ENCODE results near the gene HNRNPH1. TPM values are rescaled to one million over a fixed set of nuclear protein-coding genes. Genes with fewer than 3 reads are reported as not detected.

HNRNPH1 gene
- total and polyA plus RNA-seq, 4 donors: 102 to 583 (median 348) TPM

DNA sequence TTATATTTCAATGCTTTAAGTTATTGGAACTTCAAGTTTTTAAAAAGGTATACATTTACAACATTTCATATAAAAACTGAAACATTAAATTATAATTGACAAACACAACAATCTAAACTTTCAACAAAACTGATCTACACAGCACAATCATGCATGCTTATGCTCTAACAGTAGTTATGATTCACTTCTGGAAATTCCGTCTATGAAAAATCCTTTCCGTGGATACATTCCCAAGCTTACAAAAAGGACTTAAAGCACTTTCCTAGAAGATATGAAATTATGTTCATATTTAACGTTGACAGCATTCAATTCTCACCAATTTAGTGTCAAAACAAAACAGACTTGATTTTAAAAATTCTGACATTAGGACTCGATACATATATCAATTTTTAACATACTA is 3.7 kb downstream of the HNRNPH1 start:
- WGBS: 16% methylated on average over 4 of the region's 4 CpGs
- Histone ChIP-seq H3K4me3 (ENCODE audit: low read depth in 1 of 3, low read length in 3 of 3) (peak overlapping the region in 1 of 3 donors; percentile 82), H3K9me3 (ENCODE audit: control insufficient read depth in 4 of 4, low read length in 3 of 4) (no peaks in the 10 kb centered on the region), H3K27ac (ENCODE audit: low read depth in 1 of 2, low read length in 2 of 2) (no peak overlapping the region), H3K4me1 (ENCODE audit: control insufficient read depth in 4 of 4, insufficient read depth in 4 of 4, low read length in 3 of 4) (peaks cover 0 to 58% (median 44%) of the 10 kb centered on the region in 4 donors), H3K9ac (ENCODE audit: low read depth in 1 of 2, low read length in 2 of 2) (peak overlapping the region in 1 of 2 donors; percentile 48), H3K27me3 (ENCODE audit: control insufficient read depth in 4 of 4, insufficient read depth in 4 of 4, low read length in 3 of 4) (no peaks in the 10 kb centered on the region), H3K36me3 (ENCODE audit: control insufficient read depth in 4 of 4, insufficient read depth in 3 of 4, low read depth in 1 of 4, low read length in 3 of 4) (peaks cover 9 to 62% (median 61%) of the 10 kb centered on the region in 4 donors)
- DNase-seq (ENCODE audit: low spot score): no peak
- TF ChIP-seq EGR1 (IDR thresholded peaks at IDR 0.05; ENCODE audit: low read depth in 2 of 2) (no peak), GABPA (IDR thresholded peaks at IDR 0.05 in 1 of 2, conservative IDR thresholded peaks at IDR 0.05 in 1 of 2) (no peak), RAD21 (IDR thresholded peaks at IDR 0.05) (no peak)

DNA sequence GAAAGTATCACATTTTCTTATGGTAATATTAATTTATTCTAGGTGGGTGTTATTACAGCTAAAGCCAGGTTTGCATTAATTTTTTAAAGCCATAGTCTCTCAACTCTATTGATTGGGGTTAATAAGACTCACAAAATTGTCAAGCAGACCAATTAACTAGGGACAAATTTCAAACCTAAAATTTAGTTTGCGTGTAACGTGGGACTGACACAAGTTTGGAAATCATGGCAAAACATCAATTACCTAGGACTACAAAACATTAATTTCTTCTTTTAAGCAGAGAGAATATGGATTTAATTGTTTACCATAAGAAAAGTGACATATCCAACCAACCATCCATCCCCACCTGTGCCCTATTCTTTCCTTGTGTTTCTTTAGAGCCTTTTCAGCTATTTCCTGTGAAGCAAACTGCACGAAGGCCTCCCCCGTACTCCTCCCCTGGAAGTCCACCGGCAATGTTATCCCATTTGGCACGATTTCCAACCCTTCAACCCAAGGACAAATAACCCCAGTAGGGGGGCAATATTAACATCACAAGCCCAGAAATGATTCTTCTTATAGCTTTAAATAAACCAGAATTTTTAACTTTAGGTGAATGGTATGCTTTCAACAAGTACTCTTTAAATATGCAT is 4.4 kb downstream of the HNRNPH1 start:
- TF ChIP-seq, protein P1, sequence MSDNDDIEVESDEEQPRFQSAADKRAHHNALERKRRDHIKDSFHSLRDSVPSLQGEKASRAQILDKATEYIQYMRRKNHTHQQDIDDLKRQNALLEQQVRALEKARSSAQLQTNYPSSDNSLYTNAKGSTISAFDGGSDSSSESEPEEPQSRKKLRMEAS (IDR thresholded peaks at IDR 0.05): no peak
- TF ChIP-seq YY1 (IDR thresholded peaks at IDR 0.05): no peak
- TF ChIP-seq RXRA (IDR thresholded peaks at IDR 0.05): no peak
- no peak for TF ChIP-seq JUND (IDR thresholded peaks at IDR 0.05)
- no peak for TF ChIP-seq GABPA (IDR thresholded peaks at IDR 0.05 in 1 of 2, conservative IDR thresholded peaks at IDR 0.05 in 1 of 2)
- no peak for TF ChIP-seq RAD21 (IDR thresholded peaks at IDR 0.05)
- TF ChIP-seq, protein P2, sequence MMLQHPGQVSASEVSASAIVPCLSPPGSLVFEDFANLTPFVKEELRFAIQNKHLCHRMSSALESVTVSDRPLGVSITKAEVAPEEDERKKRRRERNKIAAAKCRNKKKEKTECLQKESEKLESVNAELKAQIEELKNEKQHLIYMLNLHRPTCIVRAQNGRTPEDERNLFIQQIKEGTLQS (IDR thresholded peaks at IDR 0.05): no peak
- DNase-seq (ENCODE audit: low spot score): no peak
- Histone ChIP-seq H3K9ac (ENCODE audit: low read depth in 1 of 2, low read length in 2 of 2) (peak overlapping the region in 1 of 2 donors; percentile 48), H3K4me1 (ENCODE audit: control insufficient read depth in 4 of 4, insufficient read depth in 4 of 4, low read length in 3 of 4) (peaks cover 0 to 51% (median 40%) of the 10 kb centered on the region in 4 donors), H3K36me3 (ENCODE audit: control insufficient read depth in 4 of 4, insufficient read depth in 3 of 4, low read depth in 1 of 4, low read length in 3 of 4) (peaks cover 9 to 69% (median 68%) of the 10 kb centered on the region in 4 donors), H3K27me3 (ENCODE audit: control insufficient read depth in 4 of 4, insufficient read depth in 4 of 4, low read length in 3 of 4) (no peaks in the 10 kb centered on the region), H3K4me3 (ENCODE audit: low read depth in 1 of 3, low read length in 3 of 3) (peak overlapping the region in 2 of 3 donors; percentile 1 to 82), H3K9me3 (ENCODE audit: control insufficient read depth in 4 of 4, low read length in 3 of 4) (no peaks in the 10 kb centered on the region), H3K27ac (ENCODE audit: low read depth in 1 of 2, low read length in 2 of 2) (no peak overlapping the region)
- WGBS: 17% methylated on average over 6 of the region's 6 CpGs

DNA sequence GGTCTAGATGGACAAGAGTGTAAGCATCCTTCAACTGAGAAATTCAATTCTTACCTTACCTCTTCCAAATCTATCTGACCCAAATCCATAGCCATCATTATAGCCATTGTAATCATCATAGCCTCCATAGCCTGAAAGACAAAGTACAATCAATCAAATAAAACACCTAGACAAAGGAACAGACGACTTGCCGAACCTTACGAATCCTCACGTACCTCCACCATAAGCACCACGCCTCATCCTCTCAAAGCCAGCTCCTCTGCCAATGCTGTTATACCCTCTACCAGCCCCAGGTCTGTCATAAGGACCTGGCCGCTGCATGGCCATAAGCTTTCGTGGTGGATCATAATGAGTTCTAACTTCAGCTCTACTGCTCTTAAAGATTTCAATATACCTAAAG is 5.5 kb downstream of the HNRNPH1 start:
- DNase-seq (ENCODE audit: low spot score): no peak
- no peaks in the 10 kb centered on the region for H3K9me3 ChIP-seq (ENCODE audit: control insufficient read depth in 4 of 4, low read length in 3 of 4)
- 88% methylated on average over 7 of the region's 7 CpGs for WGBS
- H3K9ac ChIP-seq (ENCODE audit: low read depth in 1 of 2, low read length in 2 of 2): no peak overlapping the region
- H3K27me3 ChIP-seq (ENCODE audit: control insufficient read depth in 4 of 4, insufficient read depth in 4 of 4, low read length in 3 of 4): no peaks in the 10 kb centered on the region
- H3K4me3 ChIP-seq (ENCODE audit: low read depth in 1 of 3, low read length in 3 of 3): no peak overlapping the region
- peaks cover 17 to 80% (median 79%) of the 10 kb centered on the region in 4 donors for H3K36me3 ChIP-seq (ENCODE audit: control insufficient read depth in 4 of 4, insufficient read depth in 3 of 4, low read depth in 1 of 4, low read length in 3 of 4)
- TF ChIP-seq, protein P3, sequence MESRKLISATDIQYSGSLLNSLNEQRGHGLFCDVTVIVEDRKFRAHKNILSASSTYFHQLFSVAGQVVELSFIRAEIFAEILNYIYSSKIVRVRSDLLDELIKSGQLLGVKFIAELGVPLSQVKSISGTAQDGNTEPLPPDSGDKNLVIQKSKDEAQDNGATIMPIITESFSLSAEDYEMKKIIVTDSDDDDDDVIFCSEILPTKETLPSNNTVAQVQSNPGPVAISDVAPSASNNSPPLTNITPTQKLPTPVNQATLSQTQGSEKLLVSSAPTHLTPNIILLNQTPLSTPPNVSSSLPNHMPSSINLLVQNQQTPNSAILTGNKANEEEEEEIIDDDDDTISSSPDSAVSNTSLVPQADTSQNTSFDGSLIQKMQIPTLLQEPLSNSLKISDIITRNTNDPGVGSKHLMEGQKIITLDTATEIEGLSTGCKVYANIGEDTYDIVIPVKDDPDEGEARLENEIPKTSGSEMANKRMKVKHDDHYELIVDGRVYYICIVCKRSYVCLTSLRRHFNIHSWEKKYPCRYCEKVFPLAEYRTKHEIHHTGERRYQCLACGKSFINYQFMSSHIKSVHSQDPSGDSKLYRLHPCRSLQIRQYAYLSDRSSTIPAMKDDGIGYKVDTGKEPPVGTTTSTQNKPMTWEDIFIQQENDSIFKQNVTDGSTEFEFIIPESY (IDR thresholded peaks at IDR 0.05): no peak
- TF ChIP-seq HNF4G (IDR thresholded peaks at IDR 0.05): no peak
- TF ChIP-seq FOXA2 (IDR thresholded peaks at IDR 0.05): no peak
- TF ChIP-seq SP1 (IDR thresholded peaks at IDR 0.05): no peak
- TF ChIP-seq HNF4A (conservative IDR thresholded peaks at IDR 0.05): no peak
- TF ChIP-seq EGR1 (IDR thresholded peaks at IDR 0.05; ENCODE audit: low read depth in 2 of 2): no peak
- TF ChIP-seq FOXA1 (IDR thresholded peaks at IDR 0.05): no peak
- no peak for TF ChIP-seq RAD21 (IDR thresholded peaks at IDR 0.05)
- TF ChIP-seq, protein P4, sequence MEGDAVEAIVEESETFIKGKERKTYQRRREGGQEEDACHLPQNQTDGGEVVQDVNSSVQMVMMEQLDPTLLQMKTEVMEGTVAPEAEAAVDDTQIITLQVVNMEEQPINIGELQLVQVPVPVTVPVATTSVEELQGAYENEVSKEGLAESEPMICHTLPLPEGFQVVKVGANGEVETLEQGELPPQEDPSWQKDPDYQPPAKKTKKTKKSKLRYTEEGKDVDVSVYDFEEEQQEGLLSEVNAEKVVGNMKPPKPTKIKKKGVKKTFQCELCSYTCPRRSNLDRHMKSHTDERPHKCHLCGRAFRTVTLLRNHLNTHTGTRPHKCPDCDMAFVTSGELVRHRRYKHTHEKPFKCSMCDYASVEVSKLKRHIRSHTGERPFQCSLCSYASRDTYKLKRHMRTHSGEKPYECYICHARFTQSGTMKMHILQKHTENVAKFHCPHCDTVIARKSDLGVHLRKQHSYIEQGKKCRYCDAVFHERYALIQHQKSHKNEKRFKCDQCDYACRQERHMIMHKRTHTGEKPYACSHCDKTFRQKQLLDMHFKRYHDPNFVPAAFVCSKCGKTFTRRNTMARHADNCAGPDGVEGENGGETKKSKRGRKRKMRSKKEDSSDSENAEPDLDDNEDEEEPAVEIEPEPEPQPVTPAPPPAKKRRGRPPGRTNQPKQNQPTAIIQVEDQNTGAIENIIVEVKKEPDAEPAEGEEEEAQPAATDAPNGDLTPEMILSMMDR (IDR thresholded peaks at IDR 0.05; ENCODE audit: low read depth, low read length, missing input control): no peak
- TF ChIP-seq TAF1 (conservative IDR thresholded peaks at IDR 0.05): no peak
- TF ChIP-seq, protein P2 (IDR thresholded peaks at IDR 0.05): no peak
- TF ChIP-seq, protein P5, sequence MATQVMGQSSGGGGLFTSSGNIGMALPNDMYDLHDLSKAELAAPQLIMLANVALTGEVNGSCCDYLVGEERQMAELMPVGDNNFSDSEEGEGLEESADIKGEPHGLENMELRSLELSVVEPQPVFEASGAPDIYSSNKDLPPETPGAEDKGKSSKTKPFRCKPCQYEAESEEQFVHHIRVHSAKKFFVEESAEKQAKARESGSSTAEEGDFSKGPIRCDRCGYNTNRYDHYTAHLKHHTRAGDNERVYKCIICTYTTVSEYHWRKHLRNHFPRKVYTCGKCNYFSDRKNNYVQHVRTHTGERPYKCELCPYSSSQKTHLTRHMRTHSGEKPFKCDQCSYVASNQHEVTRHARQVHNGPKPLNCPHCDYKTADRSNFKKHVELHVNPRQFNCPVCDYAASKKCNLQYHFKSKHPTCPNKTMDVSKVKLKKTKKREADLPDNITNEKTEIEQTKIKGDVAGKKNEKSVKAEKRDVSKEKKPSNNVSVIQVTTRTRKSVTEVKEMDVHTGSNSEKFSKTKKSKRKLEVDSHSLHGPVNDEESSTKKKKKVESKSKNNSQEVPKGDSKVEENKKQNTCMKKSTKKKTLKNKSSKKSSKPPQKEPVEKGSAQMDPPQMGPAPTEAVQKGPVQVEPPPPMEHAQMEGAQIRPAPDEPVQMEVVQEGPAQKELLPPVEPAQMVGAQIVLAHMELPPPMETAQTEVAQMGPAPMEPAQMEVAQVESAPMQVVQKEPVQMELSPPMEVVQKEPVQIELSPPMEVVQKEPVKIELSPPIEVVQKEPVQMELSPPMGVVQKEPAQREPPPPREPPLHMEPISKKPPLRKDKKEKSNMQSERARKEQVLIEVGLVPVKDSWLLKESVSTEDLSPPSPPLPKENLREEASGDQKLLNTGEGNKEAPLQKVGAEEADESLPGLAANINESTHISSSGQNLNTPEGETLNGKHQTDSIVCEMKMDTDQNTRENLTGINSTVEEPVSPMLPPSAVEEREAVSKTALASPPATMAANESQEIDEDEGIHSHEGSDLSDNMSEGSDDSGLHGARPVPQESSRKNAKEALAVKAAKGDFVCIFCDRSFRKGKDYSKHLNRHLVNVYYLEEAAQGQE (IDR thresholded peaks at IDR 0.05): no peak
- TF ChIP-seq JUND (IDR thresholded peaks at IDR 0.05): no peak
- no peak for TF ChIP-seq RXRA (IDR thresholded peaks at IDR 0.05)
- TF ChIP-seq, protein P1 (IDR thresholded peaks at IDR 0.05): no peak
- no peak for TF ChIP-seq NR2F2 (IDR thresholded peaks at IDR 0.05)
- no peak overlapping the region for H3K27ac ChIP-seq (ENCODE audit: low read depth in 1 of 2, low read length in 2 of 2)
- peaks cover 0 to 55% (median 40%) of the 10 kb centered on the region in 4 donors for H3K4me1 ChIP-seq (ENCODE audit: control insufficient read depth in 4 of 4, insufficient read depth in 4 of 4, low read length in 3 of 4)

All from liver (tissue), 9 donors.